OCI-LY7 (cell line): Measurements from ENCODE around the gene NR1H4. TPM values are rescaled to one million over a fixed set of nuclear protein-coding genes. Genes with fewer than 3 reads are reported as not detected.

Source experiments
- BruUV-seq: library from RNA; stranded (reverse); fragments of 400-500 nt; replicated peaks from 2 replicates; lab custom pipeline; 2021; lab: Mats Ljungman, UMichigan
- CTCF ChIA-PET: fragments of 300-600 bp; sonication (Branson Sonifier 250); formaldehyde crosslinking; loops from one replicate; lab custom pipeline; 2022; ENCODE audit warnings: antibody characterized with exemption; ENCODE audit not compliant: unreplicated experiment; lab: Charles Lee
- POLR2A ChIA-PET: fragments of 300-600 bp; sonication (Branson Sonifier 250); formaldehyde crosslinking; loops from one replicate; lab custom pipeline; 2022; ENCODE audit warnings: antibody characterized with exemption; lab: Charles Lee
- DNase-seq: peaks from one replicate; pipeline ENCODE4 v3.0.0-alpha.2; 2015; ENCODE audit warnings: low spot score
- H2AFZ ChIP-seq: fragments of 200-600 bp; sonication (generic), shearing (Covaris generic); 2 replicates; pipeline ENCODE4 v1.6.1; 2014; ENCODE audit warnings: mild to moderate bottlenecking, antibody characterized with exemption, low read length, moderate library complexity
- H3K27ac ChIP-seq: fragments of 200-600 bp; sonication (generic); 2 replicates; pipeline ENCODE4 v1.5.1; 2014; ENCODE audit warnings: mixed run types, low read depth, mild to moderate bottlenecking, moderate library complexity, low read length, inconsistent platforms; ENCODE audit not compliant: poor library complexity, severe bottlenecking
- H3K36me3 ChIP-seq: fragments of 200-600 bp; sonication (generic); 2 replicates; pipeline ENCODE4 v1.6.1; 2014; ENCODE audit warnings: mild to moderate bottlenecking, antibody characterized with exemption, low read length, moderate library complexity, mixed read lengths; ENCODE audit not compliant: insufficient read depth
- H3K4me1 ChIP-seq: fragments of 200-600 bp; sonication (generic); 2 replicates; pipeline ENCODE4 v1.5.1; 2014; ENCODE audit warnings: mild to moderate bottlenecking, low read length; ENCODE audit not compliant: insufficient read depth, poor library complexity, severe bottlenecking
- H3K4me2 ChIP-seq: fragments of 200-600 bp; sonication (generic); 2 replicates; pipeline ENCODE4 v1.6.1; 2014; ENCODE audit warnings: mild to moderate bottlenecking, low read length
- H3K4me3 ChIP-seq: fragments of 200-600 bp; sonication (generic); 2 replicates; pipeline ENCODE4 v1.5.1; 2014; ENCODE audit warnings: mild to moderate bottlenecking, low read depth, low read length; ENCODE audit not compliant: poor library complexity, severe bottlenecking
- H3K79me2 ChIP-seq: fragments of 200-600 bp; sonication (generic); 2 replicates; pipeline ENCODE4 v1.6.1; 2016; ENCODE audit warnings: low read depth, mild to moderate bottlenecking, low read length, moderate library complexity, mixed read lengths; ENCODE audit not compliant: insufficient read depth
- H3K9me2 ChIP-seq: fragments of 200-600 bp; sonication (generic); 2 replicates; pipeline ENCODE4 v1.6.1; 2016; ENCODE audit warnings: mild to moderate bottlenecking, low read length, mixed read lengths; ENCODE audit not compliant: insufficient read depth
- H3K9me3 ChIP-seq: fragments of 200-600 bp; sonication (generic); 2 replicates; pipeline ENCODE4 v1.6.1; 2014; ENCODE audit warnings: mild to moderate bottlenecking, mixed run types, low read length, mixed read lengths
- H4K20me1 ChIP-seq: fragments of 200-600 bp; sonication (generic); 2 replicates; pipeline ENCODE4 v1.6.1; 2014; ENCODE audit warnings: mild to moderate bottlenecking, antibody characterized with exemption, low read length, moderate library complexity, mixed read lengths; ENCODE audit not compliant: insufficient read depth
- EZH2phosphoT487 ChIP-seq: fragments of 200-600 bp; sonication (generic); IDR thresholded peaks from 2 replicates; pipeline ENCODE4 v1.6.1; 2018; ENCODE audit warnings: low read depth, borderline replicate concordance, mild to moderate bottlenecking, mixed run types, antibody characterized with exemption, low read length, moderate library complexity, mixed read lengths
- intact Hi-C: fragments of 100-400 bp; cut with micrococcal nuclease; formaldehyde crosslinking; loops from one replicate; pipeline ENCODE4 v1.10.0; 2022; ENCODE audit not compliant: unreplicated experiment
- total RNA-seq, 2 experiments: library from RNA; depleted of rRNA in 1 of 2; stranded (reverse); fragments of >200 nt in 1 of 2; shearing (Covaris generic) in 1 of 2; gene quantifications; 2 replicates each; pipeline ENCODE4 v1.2.3, GENCODE V29; 2014 to 2022
- TF ChIP-seq, protein P1 (sequence below): fragments of 200-600 bp; sonication (generic); conservative IDR thresholded peaks from 2 replicates; pipeline ENCODE4 v1.5.1; 2014; ENCODE audit warnings: mild to moderate bottlenecking, antibody characterized with exemption, low read length, moderate library complexity, mixed read lengths

The NR1H4 gene
- total RNA-seq, 2 experiments from 2014 or later: 7.1 TPM; not detected in 1

DNA sequence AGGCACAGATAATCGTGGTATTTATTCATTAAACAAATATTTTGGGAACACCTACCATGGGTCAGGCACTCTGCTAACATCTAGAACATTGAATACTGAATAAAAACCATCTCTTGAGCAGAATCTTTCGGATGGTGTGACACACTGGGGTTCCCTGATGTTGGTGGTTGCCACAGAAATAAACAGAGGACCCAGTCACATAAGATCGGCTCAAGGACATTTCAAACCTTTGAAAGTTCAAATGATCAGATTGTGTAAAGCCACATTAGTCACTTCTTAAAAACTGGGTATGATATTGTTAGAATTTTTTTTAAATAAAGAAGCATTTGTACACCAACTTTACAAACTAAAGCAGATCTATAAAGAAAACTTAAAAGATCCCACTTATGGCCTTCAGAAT is 39.0 kb downstream of the NR1H4 start:
- TF ChIP-seq EZH2phosphoT487: no peak
- TF ChIP-seq, protein P1, sequence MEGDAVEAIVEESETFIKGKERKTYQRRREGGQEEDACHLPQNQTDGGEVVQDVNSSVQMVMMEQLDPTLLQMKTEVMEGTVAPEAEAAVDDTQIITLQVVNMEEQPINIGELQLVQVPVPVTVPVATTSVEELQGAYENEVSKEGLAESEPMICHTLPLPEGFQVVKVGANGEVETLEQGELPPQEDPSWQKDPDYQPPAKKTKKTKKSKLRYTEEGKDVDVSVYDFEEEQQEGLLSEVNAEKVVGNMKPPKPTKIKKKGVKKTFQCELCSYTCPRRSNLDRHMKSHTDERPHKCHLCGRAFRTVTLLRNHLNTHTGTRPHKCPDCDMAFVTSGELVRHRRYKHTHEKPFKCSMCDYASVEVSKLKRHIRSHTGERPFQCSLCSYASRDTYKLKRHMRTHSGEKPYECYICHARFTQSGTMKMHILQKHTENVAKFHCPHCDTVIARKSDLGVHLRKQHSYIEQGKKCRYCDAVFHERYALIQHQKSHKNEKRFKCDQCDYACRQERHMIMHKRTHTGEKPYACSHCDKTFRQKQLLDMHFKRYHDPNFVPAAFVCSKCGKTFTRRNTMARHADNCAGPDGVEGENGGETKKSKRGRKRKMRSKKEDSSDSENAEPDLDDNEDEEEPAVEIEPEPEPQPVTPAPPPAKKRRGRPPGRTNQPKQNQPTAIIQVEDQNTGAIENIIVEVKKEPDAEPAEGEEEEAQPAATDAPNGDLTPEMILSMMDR: no peak

DNA sequence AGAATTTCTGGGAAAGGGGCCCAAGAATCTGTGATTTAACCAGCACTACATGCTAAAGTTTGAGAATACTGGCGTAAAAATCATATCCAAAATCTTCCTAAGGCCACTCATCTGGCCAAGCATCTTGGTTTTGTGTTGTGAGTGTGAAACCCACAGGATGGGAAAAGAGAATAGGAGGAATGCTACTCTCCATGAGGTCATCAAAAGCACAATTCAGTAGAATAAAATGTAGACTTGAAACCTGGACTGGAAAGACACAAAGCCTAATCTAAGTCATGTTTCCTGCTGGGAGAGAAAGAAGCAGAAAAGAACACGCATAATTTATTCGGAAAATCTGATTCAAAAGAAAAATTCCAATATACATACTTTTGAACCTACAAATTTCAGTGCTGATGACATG is 42.3 kb downstream of the NR1H4 start:
- Histone ChIP-seq H2AFZ (no peak overlapping the region), H3K9me3 (no peaks in the 10 kb centered on the region), H3K9me2 (no peaks in the 10 kb centered on the region), H3K4me2 (no peak overlapping the region), H3K4me1 (no peaks in the 10 kb centered on the region), H3K36me3 (no peaks in the 10 kb centered on the region), H3K27ac (no peak overlapping the region), H4K20me1 (no peaks in the 10 kb centered on the region), H3K79me2 (no peaks in the 10 kb centered on the region), H3K4me3 (no peak overlapping the region)
- intact Hi-C loops: no loop called here
- ChIA-PET POLR2A (no interaction called here), CTCF (no interaction called here)
- DNase-seq: no peak
- BruUV-seq: no TSS peak
- TF ChIP-seq, protein P1: no peak
- TF ChIP-seq EZH2phosphoT487: no peak

More for the DNA sequence above, 39.0 kb downstream of the NR1H4 start:
- Histone ChIP-seq H3K9me2 (no peaks in the 10 kb centered on the region), H3K4me2 (no peak overlapping the region), H4K20me1 (no peaks in the 10 kb centered on the region), H3K36me3 (no peaks in the 10 kb centered on the region), H2AFZ (no peak overlapping the region), H3K79me2 (no peaks in the 10 kb centered on the region), H3K9me3 (no peaks in the 10 kb centered on the region), H3K27ac (no peak overlapping the region), H3K4me1 (no peaks in the 10 kb centered on the region), H3K4me3 (no peak overlapping the region)
- POLR2A ChIA-PET: no interaction called here
- CTCF ChIA-PET: no interaction called here
- DNase-seq: no peak
- BruUV-seq: no TSS peak
- intact Hi-C loops: no loop called here

DNA sequence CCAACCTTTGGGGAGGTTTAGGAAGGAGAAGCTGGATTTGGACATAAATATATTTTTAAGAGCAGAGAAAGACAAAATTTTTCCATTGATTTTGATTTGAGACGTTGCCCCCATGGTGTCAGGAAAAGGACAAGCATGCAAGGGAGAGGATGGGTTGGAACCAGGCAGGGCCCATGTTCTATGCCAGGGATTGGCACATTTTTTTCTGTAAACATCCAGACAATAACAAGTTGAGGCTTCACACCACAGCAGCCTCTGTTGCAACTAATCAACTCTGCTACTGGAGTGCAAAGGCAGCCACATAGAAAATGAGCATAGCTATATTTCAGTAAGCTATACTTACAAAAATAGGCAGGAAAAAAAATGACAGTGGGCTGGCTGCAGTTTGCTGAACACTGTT is 44.7 kb downstream of the NR1H4 start:
- Histone ChIP-seq H3K36me3 (no peaks in the 10 kb centered on the region), H4K20me1 (no peaks in the 10 kb centered on the region), H3K4me1 (no peaks in the 10 kb centered on the region), H2AFZ (no peak overlapping the region), H3K4me3 (no peak overlapping the region), H3K27ac (no peak overlapping the region), H3K9me2 (no peaks in the 10 kb centered on the region), H3K4me2 (no peak overlapping the region), H3K79me2 (no peaks in the 10 kb centered on the region), H3K9me3 (no peaks in the 10 kb centered on the region)
- POLR2A ChIA-PET: interaction anchor here (0.7 to 1.0 kb wide), 3 partner anchors 67 to 372 kb away, joined by 3 to 7 read pairs (median 4); no protein-coding TSS in a partner anchor
- intact Hi-C loops: no loop called here
- CTCF ChIA-PET: no interaction called here
- TF ChIP-seq EZH2phosphoT487: no peak
- TF ChIP-seq, protein P1: no peak
- no TSS peak for BruUV-seq
- DNase-seq: no peak
